ENCODE data around the gene PPP3CA.
A peak's percentile ranks its signal among the peaks of the same experiment; 100 is the strongest.

The PPP3CA gene

DNA sequence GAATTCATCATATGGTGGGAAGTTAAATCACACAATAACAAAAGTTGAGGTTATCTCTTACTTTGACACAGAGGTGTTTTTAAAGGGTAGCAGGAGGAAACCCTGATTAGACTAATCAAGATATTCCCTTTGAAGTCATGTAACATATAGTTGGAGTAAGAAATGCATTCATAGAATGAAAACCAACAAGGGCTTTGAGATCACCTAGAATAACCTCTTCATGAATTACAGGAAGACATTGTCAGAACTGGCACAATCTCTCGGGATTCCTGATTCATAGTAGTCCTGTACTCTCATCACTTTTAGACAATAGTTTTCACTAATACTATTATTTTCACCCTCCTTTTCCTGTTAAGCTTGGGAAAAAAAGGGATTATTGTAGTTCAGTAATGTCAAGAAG lies 170.2 kb downstream of the PPP3CA start:
- DNase-seq (ENCODE audit: low read depth, low spot score) = no peak

DNA sequence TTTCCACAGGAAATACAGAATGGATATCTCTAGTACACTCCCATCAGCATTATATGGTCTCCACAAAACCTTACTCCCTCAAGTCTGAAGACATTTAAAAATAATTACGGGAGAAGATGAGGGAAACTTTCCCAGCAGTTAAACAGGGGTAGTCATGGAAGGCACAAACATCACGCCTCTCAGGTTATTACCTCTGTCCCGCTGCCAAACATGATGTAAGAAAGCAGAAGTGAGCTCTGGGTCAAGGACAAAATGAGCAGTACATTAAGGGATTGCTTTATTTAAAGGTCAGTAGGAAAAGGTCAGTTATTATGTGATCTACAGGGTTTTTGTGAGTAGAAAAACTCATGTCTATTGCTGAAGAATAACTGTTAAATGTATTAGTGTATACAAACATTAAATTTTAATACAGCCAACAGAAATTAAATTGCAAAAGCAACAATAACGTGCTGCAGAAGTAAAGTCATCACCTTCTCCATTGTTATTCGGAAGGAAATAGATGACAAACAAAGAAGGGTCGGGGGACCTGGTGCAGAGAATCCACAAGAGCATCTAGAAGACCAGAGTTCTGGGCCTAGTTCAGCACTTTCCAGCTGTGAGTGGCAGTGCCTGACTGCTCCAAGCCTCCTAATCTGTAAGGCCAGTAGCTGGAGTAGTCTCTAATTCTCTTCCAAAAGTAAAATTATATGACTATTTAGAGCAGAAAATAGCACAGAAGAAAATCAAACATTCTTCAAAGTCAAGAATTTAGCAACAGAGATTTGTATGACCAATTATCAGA lies 171.2 kb downstream of the PPP3CA start:
- no peak for DNase-seq (ENCODE audit: low read depth, low spot score)

DNA sequence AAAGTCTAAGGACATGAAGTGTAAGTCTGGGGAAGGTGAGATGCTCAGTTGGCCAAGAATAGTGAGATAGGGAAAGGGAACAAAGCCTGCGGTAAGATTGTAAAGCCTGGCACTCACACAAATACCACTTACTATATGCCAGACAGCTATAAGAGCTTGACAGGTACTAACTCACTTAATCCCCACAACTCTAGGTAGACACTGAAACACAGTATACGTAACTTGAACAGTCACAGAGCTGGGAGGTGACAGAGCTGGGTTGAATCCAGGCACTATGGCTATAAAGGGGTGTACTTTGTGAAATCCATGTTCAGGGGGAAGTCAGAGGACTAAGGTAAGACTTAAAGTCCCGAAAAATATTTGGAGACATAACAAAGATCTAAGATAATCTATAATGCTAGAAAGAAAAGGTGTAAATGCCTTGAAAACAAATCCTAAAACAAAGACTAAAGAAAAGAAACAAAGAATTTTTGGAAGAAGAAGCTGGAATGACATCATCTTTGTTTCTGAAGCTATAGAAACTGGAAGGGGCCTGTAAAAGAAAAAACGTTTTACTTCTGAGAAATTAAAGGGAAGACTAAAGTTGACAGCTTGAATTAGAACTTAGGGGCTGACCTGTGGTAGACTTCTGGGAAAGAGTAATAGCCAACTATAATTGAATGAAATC lies 172.5 kb downstream of the PPP3CA start:
- DNase-seq (ENCODE audit: low read depth, low spot score) = no peak

DNA sequence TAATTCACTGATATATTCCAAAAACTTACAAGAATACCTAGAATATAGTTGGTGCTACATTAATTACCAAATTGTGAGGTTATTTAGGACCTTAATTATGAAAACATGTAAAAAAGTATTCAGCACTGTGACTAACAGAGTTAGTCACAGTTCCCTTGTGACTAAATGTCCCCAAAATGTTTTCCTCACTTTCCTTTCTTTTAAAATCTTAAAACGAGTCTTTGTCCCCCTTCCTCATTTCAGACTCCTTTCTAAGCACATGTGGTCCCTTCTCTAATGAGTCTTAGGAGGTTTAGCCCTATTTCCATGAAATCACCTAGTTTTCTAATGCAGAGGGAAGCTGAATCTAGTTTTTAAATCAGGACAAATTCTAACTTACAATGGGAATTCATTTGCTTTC lies 175.0 kb downstream of the PPP3CA start:
- no peak for DNase-seq (ENCODE audit: low read depth, low spot score)

DNA sequence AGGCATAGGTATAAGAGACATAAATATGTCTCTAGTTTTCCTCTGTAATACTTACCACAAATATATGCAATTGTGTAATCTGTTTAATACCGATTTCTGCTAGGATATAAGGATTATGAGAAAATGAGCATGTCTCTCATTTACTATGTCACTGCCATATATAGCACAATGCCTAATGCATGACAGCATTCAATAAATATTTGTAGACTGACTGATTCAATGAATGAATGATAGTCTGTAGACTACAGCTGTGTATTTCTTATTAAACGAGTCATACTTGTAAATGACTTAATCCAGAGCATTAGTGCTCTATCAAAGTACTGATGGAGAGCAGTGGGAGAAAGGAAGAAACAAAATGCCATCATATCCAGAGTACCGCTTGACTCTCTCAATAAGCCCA lies 175.6 kb downstream of the PPP3CA start:
- no peak for DNase-seq (ENCODE audit: low read depth, low spot score)

DNA sequence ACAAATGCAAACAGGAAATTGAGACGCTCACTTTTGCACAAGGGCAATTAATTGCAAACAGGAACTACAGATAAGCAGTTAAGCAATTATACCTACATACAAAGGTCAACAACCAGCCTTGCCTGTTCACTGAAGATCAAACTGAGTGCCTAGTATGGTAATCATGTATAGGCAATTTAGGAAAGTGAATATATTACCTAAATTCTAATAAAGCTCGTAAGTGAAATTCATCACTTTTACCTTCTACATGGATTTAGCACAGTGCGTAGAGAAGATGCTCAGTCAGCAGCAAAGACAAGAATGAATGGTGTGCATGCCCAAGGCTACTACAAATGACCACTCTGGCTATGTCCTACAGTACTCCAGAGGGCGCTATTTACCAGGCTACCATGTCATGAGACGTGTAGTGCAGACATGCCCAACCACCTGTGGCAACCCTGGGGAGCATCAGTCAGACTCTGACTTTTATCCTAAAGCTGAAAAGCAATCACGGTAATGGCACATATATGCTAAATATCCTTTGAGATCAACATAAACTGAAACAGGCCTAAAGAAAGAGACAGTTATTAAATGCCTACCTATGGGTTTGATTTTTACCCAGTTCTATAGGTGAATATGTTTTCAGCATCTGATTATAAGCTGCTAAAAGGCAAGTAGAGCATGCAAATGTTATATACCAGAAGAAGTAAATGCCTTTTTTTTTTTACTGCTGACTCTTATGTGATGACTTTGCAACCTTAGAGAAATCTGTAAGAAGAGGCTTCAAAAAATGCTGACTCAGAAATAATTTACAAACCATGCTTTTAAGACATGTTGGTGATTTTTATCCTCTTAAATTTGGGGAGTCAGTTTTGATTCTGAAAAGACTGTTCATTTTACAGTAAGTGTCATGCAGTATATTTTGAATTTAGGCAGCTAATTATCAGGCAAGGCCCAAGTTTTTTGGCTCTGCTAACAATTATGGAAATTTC lies 178.0 kb downstream of the PPP3CA start:
- peak; percentile 83 for DNase-seq (ENCODE audit: low read depth, low spot score)

DNA sequence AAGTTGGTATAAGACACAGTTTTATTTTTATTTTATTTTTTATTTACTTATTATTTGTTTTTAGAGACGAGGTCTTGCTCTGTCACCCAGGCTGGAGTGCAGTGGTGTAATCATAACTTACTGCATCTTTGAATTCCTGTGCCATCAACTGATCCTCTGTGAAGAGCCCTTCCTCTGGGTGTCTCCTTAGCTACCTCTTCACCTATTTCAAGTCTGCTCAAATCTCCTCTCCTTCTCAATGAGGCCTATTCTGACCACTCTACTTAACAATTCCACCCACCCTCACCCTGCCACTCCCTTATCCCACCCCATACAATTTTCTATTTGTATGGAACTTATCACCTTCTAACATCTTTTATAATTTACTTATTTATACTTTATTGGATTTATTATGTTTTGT lies 183.4 kb downstream of the PPP3CA start:
- no peak for DNase-seq (ENCODE audit: low read depth, low spot score)

DNA sequence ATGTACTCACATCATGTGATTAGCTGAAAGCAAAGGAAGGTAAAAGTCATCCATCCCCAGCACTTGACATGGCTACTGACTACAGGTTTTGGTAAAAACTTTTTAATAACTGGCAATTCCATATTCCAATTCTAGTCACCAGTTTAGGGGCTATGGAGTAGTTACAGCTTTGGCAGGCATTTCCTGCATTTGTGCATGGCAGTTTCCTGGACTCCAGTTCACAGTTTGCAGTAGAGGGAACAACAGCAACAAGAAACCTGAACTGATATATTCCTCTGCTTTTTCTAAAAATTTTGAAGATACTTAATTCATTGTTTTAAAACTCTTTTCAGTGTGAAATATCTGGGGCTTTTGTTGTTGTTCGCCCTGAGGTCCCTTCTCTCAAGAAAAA lies 184.3 kb downstream of the PPP3CA start:
- no peak for DNase-seq (ENCODE audit: low read depth, low spot score)

DNA sequence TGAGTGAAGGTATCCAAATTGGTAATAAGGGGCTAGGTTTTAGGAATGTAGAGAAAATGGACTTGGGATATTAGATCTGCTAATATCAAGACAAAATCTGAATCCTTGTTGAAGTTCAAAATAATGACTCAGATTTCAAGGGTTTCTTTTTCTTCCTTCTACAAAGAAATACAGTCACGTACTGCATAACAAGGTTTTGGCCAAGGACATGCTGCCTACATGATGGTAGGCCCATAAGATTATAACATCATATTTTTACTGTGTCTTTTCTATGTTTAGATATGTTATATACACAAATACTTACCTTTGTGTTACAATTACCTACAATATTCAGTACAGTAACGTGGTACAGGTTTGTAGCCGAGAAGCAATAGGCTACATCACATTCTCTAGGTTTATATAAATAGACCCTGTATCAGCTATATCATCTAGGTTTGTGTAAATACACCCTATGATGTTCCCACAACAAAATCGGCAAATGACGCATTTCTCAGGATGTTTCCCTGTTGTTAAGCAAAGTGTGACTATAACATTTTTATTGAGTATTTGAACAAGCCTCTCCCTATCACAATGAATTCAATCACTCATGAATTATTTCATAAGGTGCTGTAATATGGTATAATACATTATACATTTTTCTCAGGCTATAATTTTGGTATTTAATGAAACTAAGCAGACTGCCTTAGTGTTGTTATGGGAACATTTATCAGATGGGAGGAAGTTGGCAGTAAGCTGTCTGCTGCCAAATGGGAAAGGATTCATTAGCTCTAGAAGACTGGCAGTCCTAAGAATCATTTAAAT lies 186.3 kb downstream of the PPP3CA start:
- no peak for DNase-seq (ENCODE audit: low read depth, low spot score)

DNA sequence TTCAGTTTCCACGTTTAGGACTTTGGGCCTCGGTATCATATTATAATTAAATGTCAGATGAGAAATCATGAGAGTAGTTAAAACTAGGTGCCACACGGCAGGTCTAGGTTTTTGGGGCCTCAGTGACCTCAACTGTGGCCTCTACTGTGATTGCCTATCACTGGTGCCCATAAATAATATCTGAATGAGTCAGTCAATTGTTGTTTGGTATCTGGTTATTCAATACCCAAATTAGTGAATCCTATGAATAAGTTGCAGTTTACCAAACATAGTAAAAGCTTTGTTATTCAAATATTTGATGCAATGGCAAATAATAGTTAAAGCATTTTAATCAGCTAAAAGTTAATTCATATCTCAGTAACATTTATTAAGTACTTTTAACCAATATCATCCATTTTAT lies 188.8 kb downstream of the PPP3CA start:
- DNase-seq (ENCODE audit: low read depth, low spot score) = no peak

DNA sequence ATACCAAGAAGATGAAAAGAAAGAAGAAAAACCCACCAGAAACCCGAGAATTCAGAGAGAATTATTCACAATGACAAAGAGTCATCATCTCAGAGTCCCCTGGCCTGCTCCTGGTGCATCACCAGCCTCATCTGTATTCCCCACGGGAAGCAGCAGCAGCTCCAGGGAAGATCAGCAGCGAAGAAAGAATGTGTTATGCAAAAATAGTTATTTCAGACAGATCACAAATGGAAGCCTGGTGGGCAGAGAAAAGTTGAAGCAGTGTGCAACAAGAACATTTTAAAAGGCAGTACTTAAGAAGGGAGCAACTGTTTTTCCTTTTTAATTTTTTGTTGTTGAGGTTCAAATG lies 189.2 kb downstream of the PPP3CA start:
- no peak for DNase-seq (ENCODE audit: low read depth, low spot score)

DNA sequence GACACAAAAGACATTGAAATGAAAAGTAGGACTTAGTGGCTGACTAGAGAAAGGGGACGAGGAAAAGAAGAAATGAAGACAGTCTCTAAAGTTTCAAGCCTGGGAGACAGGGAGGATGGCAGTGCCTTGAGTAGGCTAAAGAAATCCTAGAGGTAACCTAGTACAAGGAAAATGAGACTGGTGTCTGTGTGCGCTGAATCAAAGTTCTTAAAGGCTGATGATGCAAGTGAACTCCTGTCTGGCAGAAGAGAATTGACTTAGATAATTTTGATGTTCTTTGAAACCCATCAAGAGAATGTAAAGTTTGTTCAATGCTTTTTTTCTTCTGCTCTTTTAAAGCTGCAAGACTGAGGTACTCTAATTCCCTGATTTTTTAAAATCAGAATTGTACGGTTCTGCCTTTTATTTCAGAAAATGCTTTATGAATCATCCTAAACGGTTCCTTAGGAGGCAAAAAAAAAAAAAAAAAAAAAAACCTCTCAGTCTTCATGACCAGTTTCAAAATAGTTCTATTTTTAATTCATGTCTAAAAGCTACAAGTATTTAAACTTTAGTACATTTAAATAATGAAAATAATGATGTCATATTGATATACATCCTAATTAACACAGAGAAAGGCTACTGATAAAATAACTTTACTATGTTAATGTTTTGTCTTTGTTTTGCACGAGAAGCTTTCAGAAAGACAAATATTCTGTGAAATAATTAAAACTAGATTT lies 189.8 kb downstream of the PPP3CA start:
- DNase-seq (ENCODE audit: low read depth, low spot score) = no peak

DNA sequence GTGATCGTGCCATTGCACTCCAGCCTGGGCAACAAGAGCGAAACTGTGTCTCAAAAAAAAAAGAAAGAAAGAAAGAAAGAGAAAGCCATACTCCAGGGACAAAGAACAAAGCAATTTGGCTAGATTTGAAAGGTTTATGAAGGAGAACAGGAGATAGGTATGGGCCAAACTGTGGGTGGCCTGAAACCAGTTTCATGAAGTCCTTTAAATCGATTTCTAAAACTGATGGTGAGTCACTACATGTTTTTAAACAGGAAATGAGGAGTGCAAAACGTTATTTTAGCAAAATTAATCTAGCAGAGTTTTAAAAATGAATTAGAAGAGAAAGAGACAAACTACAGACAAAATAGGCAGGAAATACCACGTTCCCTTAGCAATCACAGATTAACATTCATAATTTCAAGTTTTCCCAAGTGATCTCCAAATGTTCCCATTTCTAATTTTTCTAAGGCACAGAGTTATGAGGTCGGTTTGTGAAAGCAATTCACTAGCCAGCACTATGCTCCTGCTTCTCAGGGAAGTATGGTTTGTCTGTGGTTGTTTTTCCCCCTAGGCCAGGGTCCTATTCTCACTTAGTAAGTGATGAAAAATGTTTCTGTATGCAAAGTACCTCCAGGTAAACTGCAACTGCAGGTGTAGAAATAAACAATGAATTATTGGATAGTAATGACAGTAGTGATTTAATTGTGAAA lies 190.6 kb downstream of the PPP3CA start:
- DNase-seq (ENCODE audit: low read depth, low spot score) = no peak

DNA sequence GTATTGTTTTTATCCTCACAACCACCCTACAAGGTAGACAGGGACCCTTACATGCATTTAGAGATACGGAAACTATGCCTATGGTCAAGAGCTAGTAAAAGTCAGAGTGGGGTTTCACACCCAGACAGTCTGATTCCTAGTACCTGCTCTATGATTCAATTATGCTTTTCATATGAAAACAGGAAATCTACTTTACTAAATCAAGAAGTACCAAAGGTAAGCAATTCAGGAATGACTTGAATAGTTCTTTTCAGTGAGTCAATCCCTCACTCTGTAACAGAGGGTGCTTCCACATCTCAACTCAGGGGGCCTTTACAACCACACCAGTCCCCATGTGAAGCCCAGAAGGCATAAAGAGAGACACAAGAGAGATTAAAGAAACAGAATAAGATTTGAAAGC lies 191.4 kb downstream of the PPP3CA start:
- DNase-seq (ENCODE audit: low read depth, low spot score) = no peak

DNA sequence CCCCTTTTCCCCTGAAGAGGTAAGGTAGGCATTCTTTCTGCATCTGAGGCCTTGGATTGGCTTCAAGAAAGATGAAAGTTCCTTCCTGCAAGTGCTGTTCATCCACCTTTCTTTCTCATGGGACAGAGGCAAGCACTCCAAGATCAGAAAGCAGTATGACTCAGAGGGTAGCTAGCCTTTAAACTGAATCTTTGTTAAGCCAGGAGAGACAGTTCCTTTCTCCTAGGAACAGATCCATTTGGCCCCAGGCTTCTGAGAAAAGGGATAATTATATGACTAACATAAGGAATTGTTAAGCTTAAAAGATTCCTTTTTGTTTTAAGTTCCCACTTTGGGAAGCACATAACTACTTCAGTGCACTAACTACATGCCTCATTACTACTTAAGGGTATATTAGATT lies 192.0 kb downstream of the PPP3CA start:
- DNase-seq (ENCODE audit: low read depth, low spot score) = no peak

DNA sequence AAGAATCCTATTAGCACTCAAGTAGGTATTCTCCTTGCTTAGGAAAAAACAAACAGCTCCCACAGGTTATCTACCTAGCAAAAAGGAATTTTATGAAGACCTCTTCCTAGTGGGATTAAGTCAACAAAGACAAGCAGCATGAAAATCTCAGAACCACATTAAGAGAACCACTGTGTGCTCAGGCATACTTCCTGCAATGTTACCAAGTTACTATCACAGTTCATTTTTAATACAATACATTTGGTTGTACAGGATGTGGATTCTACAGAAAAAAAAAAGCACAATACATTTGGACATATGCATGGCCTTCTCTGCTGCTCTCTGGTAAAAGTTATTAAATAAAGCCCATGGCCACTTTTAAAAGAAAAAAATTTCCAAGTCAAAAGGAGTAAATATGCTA lies 193.7 kb downstream of the PPP3CA start:
- no peak for DNase-seq (ENCODE audit: low read depth, low spot score)

DNA sequence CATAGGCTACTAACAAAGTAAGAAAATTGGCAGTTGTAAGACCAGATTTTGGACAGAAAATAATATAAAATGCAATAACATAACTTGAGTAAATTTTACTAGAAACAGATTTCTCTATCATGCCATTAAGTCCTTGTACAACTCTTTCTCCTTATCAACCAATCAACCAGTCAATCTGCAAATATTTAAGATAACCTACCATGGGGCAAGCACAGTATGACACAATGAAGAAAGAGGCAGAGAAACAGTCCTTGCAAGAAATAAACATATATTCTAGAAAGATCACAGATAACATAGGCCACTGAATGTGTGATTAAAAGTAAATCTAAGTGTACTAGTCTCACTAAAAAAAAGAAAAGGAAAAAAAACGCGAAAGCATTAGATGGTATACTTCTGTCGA lies 194.8 kb downstream of the PPP3CA start:
- no peak for DNase-seq (ENCODE audit: low read depth, low spot score)

DNA sequence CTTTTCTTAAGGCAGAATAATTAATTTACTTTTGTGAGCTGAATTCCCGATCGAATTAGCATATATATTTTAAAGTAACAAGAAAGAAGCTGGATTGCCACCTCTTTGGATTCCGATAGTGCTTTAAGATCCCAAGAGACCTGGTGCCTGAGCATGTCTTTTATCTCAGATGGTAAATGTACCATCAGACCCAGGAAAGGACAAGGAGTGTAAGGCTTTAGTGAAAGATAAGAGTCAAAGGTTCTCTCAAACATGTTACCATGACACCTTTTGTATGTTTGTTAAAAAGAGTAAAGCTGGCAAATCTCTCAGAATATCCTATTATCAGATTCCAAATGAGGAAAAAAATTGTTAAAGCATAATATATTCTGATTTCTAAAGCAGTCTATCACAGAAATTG lies 198.8 kb downstream of the PPP3CA start:
- no peak for DNase-seq (ENCODE audit: low read depth, low spot score)

DNA sequence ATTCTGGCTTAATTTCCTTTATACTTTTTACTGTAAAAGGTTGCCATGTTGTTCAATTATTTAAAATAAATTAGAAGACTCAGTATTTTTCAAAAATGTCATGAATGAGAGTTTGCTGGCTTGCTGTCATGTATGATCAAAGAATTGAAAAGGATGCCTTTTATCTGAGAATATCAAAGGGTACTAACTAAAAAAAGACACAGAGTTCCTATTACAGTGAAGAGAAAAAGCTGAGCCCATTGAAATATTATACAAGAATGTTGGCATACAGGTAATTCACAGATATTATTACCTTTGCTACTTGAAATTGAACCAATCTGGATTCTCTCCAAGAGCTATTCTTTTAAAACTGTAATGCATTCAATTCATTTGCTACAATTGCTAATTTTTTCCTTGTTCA lies 200.0 kb downstream of the PPP3CA start:
- DNase-seq (ENCODE audit: low read depth, low spot score) = no peak

DNA sequence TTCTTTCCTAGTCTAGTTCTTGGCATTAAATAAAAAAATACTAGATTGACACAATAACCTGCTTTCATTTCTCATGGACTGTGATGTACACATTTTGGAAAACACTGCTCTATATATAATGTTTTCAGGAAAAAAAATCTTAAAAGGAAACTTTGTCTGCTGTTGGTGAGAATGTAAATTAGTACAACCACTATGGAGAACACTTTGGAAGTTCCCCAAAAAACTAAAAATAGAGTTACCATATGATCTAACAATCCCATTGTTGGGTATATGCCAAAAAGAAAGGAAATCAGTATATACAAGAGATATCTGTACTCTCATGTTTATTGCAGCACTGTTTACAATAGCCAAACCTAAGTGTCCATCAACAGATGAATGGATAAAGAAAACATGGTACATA lies 202.3 kb downstream of the PPP3CA start:
- no peak for DNase-seq (ENCODE audit: low read depth, low spot score)

Measured in iPS DF 19.7 (cell line).